Measurements from ENCODE around the gene NAV2. TPM values are rescaled to one million over a fixed set of nuclear protein-coding genes. Genes with fewer than 3 reads are reported as not detected.
A peak's percentile ranks its signal among the peaks of the same experiment; 100 is the strongest.

The NAV2 gene
- total RNA-seq, 1 experiment from 2014 or later, result 22.7 TPM

DNA sequence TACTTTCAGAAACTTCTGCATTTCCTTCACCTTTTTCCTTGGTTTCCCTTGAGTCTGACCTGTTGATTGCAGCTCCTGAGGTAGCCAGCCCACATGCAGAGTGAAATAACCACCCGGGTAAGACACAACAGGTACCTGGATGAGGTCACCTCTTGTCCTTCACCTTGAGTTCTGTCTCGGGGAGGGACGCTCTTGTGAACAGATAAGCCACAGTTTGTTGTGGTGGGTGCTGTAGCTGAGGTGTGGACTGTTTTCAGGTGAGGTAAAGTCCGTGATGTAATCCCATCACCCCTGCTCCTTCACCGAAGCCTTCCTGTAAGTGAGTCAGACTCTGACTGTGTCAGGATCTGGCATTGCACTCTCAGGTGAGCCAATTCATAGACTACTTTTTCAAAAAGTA lies 183.1 kb downstream of the NAV2 start:
- no peaks in the 10 kb centered on the region; the same call in 1 of the 2 replicates for H3K36me3 ChIP-seq (ENCODE audit: control insufficient read depth, insufficient read depth, low read length)
- intact Hi-C loops (cut with micrococcal nuclease; ENCODE audit: unreplicated experiment), result no loop called here
- TF ChIP-seq SIN3A (IDR thresholded peaks at IDR 0.05; ENCODE audit: borderline replicate concordance, insufficient read depth, low read depth, low read length) (no peak), POLR2AphosphoS5 (IDR thresholded peaks at IDR 0.05; ENCODE audit: low read depth, low read length) (no peak), CTCF (IDR thresholded peaks at IDR 0.05) (no peak), TCF7L2 (IDR thresholded peaks at IDR 0.05; ENCODE audit: low read depth, low read length) (no peak)
- TF ChIP-seq, protein P1, sequence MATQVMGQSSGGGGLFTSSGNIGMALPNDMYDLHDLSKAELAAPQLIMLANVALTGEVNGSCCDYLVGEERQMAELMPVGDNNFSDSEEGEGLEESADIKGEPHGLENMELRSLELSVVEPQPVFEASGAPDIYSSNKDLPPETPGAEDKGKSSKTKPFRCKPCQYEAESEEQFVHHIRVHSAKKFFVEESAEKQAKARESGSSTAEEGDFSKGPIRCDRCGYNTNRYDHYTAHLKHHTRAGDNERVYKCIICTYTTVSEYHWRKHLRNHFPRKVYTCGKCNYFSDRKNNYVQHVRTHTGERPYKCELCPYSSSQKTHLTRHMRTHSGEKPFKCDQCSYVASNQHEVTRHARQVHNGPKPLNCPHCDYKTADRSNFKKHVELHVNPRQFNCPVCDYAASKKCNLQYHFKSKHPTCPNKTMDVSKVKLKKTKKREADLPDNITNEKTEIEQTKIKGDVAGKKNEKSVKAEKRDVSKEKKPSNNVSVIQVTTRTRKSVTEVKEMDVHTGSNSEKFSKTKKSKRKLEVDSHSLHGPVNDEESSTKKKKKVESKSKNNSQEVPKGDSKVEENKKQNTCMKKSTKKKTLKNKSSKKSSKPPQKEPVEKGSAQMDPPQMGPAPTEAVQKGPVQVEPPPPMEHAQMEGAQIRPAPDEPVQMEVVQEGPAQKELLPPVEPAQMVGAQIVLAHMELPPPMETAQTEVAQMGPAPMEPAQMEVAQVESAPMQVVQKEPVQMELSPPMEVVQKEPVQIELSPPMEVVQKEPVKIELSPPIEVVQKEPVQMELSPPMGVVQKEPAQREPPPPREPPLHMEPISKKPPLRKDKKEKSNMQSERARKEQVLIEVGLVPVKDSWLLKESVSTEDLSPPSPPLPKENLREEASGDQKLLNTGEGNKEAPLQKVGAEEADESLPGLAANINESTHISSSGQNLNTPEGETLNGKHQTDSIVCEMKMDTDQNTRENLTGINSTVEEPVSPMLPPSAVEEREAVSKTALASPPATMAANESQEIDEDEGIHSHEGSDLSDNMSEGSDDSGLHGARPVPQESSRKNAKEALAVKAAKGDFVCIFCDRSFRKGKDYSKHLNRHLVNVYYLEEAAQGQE (IDR thresholded peaks at IDR 0.05; ENCODE audit: insufficient read depth in 1 of 2, low read depth in 2 of 2, low read length in 1 of 2), result no peak
- CTCF ChIA-PET, result no interaction called here
- no peak for ATAC-seq
- H3K4me1 ChIP-seq (ENCODE audit: control insufficient read depth, insufficient read depth, low read length), result no peaks in the 10 kb centered on the region
- H3K27me3 ChIP-seq (ENCODE audit: control insufficient read depth, insufficient read depth, low read length), result no peaks in the 10 kb centered on the region
- POLR2A ChIA-PET, result no interaction called here
- in situ Hi-C loops (cut with HindIII; ENCODE audit: low pct_unique_long_range_greater_than_20kb, low sequenced_read_pairs), result no loop called here
- DNase-seq (ENCODE audit: low read depth, low spot score), result no peak
- no peak overlapping the region for H3K4me3 ChIP-seq (ENCODE audit: low read depth in 2 of 2, low read length in 2 of 2)
- H3K9me3 ChIP-seq (ENCODE audit: control insufficient read depth, insufficient read depth, low read depth, low read length), result no peaks in the 10 kb centered on the region
- no peak overlapping the region for H3K27ac ChIP-seq (ENCODE audit: low read length)
- no TSS peak for BruUV-seq (replicated peaks)

GRCh38 chr11:19903620-19904069 lies 191.0 kb downstream of the NAV2 start:
- H3K27me3 ChIP-seq (ENCODE audit: control insufficient read depth, insufficient read depth, low read length), result no peaks in the 10 kb centered on the region
- H3K4me3 ChIP-seq (ENCODE audit: low read depth in 2 of 2, low read length in 2 of 2), result no peak overlapping the region
- intact Hi-C loops (cut with micrococcal nuclease; ENCODE audit: unreplicated experiment) (loop anchor here (2.0 to 5.0 kb wide), 2 partner anchors 161 to 341 kb away; no protein-coding TSS in a partner anchor), in situ Hi-C loops (cut with HindIII; ENCODE audit: low pct_unique_long_range_greater_than_20kb, low sequenced_read_pairs) (no loop called here)
- no TSS peak for BruUV-seq (replicated peaks)
- TF ChIP-seq CTCF (IDR thresholded peaks at IDR 0.05) (peak; percentile 88), TCF7L2 (IDR thresholded peaks at IDR 0.05; ENCODE audit: low read depth, low read length) (no peak)
- ATAC-seq (peak; percentile 92), DNase-seq (ENCODE audit: low read depth, low spot score) (peak; percentile 39)
- no peak overlapping the region for H3K27ac ChIP-seq (ENCODE audit: low read length)
- H3K36me3 ChIP-seq (ENCODE audit: control insufficient read depth, insufficient read depth, low read length), result no peaks in the 10 kb centered on the region; the same call in 1 of the 2 replicates
- H3K9me3 ChIP-seq (ENCODE audit: control insufficient read depth, insufficient read depth, low read depth, low read length), result no peaks in the 10 kb centered on the region
- ChIA-PET CTCF (interaction anchor here (0.6 to 1.8 kb wide), 13 partner anchors 11 to 1530 kb away, joined by 3 to 6 read pairs (median 4); no protein-coding TSS in a partner anchor), POLR2A (no interaction called here)
- no peaks in the 10 kb centered on the region for H3K4me1 ChIP-seq (ENCODE audit: control insufficient read depth, insufficient read depth, low read length)
